Parathyroid adenoma (tissue), 2 donors: ENCODE results near the gene GPR15LG.

ENCODE experiments used
- H2AFZ ChIP-seq: fragments of 300-600 bp; sonication (generic); one replicate; pipeline ENCODE4 v1.7.0; 2017; ENCODE audit warnings: antibody characterized with exemption, mild to moderate bottlenecking
- H3K27ac ChIP-seq: fragments of 300-600 bp; sonication (generic); one replicate; pipeline ENCODE4 v1.7.0; 2017
- H3K27me3 ChIP-seq: fragments of 300-600 bp; sonication (generic); one replicate; pipeline ENCODE4 v1.7.0; 2017; ENCODE audit warnings: low read length; ENCODE audit not compliant: control insufficient read depth, insufficient read depth
- H3K36me3 ChIP-seq: fragments of 300-600 bp; sonication (generic); one replicate; pipeline ENCODE4 v1.7.0; 2017; ENCODE audit warnings: low read length; ENCODE audit not compliant: control insufficient read depth, insufficient read depth
- H3K4me1 ChIP-seq: fragments of 300-600 bp; sonication (generic); one replicate; pipeline ENCODE4 v1.7.0; 2017; ENCODE audit warnings: control low read depth
- H3K4me2 ChIP-seq: fragments of 300-600 bp; sonication (generic); one replicate; pipeline ENCODE4 v1.7.0; 2017; ENCODE audit warnings: low read length
- H3K4me3 ChIP-seq: fragments of 300-600 bp; sonication (generic); one replicate; pipeline ENCODE4 v1.7.0; 2017; ENCODE audit warnings: low read depth, low read length
- H3K79me2 ChIP-seq: fragments of 300-600 bp; sonication (generic); one replicate; pipeline ENCODE4 v1.7.0; 2017; ENCODE audit warnings: control low read depth
- H3K9ac ChIP-seq: fragments of 300-600 bp; sonication (generic); one replicate; pipeline ENCODE4 v1.7.0; 2017; ENCODE audit warnings: mild to moderate bottlenecking
- H3K9me3 ChIP-seq: fragments of 300-600 bp; sonication (generic); one replicate; pipeline ENCODE4 v1.7.0; 2017; ENCODE audit warnings: low read length; ENCODE audit not compliant: control insufficient read depth
- CTCF ChIP-seq: fragments of 300-600 bp; sonication (generic); IDR thresholded peaks from one replicate; pipeline ENCODE4 v1.7.0; 2017; ENCODE audit warnings: antibody characterized with exemption, mild to moderate bottlenecking
- donor health status: primary hyperparathyroidism.

Gene GPR15LG

DNA sequence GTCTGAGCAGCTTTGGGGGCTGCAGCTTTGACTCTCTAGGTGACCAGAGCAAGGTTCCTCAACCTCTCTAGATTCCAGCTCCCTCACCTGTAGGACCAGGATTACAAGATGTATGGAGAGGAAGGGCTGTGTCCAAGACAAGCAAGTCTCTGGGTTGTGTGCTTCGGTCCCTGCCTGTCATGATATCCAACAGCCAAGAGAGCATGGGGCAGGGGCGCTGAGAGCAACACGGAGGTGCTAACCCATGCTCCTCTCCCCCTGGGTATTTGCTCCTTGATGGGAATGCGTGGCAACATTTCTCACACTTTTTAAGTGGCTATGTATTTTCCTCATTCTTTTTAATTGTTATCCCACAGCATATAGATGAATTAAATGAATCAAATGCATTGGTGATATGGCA, 31.0 kb downstream of the GPR15LG start:
- H3K36me3 ChIP-seq: no peaks in the 10 kb centered on the region
- H3K9ac ChIP-seq: no peak overlapping the region
- no peak overlapping the region for H2AFZ ChIP-seq
- H3K9me3 ChIP-seq: no peaks in the 10 kb centered on the region
- H3K27me3 ChIP-seq: no peaks in the 10 kb centered on the region
- no peak for TF ChIP-seq CTCF
- H3K4me3 ChIP-seq: no peak overlapping the region
- no peak overlapping the region for H3K4me2 ChIP-seq
- H3K4me1 ChIP-seq: no peaks in the 10 kb centered on the region
- H3K27ac ChIP-seq: no peak overlapping the region
- H3K79me2 ChIP-seq: no peaks in the 10 kb centered on the region

DNA sequence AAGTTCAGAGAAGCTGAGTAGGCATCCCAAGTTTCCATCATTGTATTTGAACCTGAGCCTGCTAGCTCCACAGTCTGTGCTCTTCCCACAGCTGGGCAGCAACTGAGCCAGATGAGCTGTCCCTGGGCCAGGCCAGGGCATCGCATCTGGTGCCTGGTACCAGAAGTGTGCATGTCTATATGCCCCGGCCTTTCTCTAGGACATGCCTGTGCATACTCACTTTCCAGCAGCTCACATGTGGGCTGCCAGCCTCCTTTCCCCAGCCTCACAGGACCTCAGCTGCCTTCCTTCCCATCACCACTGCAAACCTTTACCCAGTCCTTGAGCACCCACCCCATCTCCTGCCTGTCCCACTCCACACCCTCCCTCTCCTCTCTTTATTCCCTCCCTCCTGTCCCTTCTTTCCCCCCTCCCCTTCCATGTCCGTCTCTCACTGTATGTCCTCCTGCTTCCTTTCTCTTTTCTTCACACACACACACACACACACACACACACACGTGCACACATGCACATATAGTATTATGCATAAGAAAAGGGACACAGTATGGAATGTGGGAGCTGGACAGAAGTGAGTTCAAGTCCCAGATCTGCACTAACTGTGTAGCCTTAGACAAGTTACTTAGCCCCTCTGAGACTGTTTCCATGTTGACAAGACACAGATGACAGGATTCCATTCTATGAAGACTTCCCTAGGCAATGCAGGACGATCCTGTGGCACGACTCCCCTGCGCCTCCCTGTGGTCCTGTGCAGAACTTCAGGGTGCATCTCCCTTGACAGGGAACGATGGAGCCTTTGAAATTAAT, 31.6 kb downstream of the GPR15LG start:
- Histone ChIP-seq H2AFZ (no peak overlapping the region), H3K27me3 (no peaks in the 10 kb centered on the region), H3K27ac (no peak overlapping the region), H3K9me3 (no peaks in the 10 kb centered on the region), H3K9ac (no peak overlapping the region), H3K36me3 (no peaks in the 10 kb centered on the region), H3K79me2 (no peaks in the 10 kb centered on the region), H3K4me1 (no peaks in the 10 kb centered on the region), H3K4me2 (no peak overlapping the region), H3K4me3 (no peak overlapping the region)
- TF ChIP-seq CTCF: peak; percentile 59

DNA sequence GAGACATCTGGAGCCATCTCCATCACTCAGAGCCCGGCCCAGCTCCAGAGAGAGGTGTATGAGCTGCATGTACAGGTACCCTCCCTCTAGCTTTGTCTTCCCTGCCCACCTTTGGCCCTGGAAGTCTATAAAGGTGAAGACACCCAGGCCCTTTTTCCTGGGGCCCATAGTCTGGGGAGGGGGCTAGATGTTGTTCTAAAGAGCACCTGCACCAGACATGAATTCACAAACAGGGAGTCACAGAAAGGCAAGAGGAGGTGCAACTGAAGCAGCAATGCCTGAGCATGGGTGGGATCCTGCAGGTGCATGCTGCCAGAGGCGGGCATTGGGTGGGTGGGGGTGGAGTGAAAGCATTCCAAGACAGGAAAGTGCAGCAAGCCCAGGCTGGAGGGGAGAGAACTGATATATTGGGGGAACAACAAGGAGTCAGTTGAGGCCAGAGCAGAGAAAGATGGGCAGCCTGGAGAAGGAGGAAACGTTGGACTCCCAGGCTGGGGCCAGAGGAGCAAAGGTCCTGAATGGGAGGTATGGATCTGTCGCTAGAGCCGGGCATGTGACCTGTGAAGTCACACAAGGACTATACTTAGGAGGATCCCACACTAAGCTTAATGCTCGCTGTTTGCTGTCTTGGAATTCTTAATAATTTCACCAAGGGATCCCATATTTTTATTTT, 32.4 kb downstream of the GPR15LG start:
- Histone ChIP-seq H3K4me3 (no peak overlapping the region), H3K4me1 (no peaks in the 10 kb centered on the region), H3K79me2 (no peaks in the 10 kb centered on the region), H3K27ac (no peak overlapping the region), H3K4me2 (no peak overlapping the region), H2AFZ (no peak overlapping the region), H3K9me3 (no peaks in the 10 kb centered on the region), H3K36me3 (no peaks in the 10 kb centered on the region), H3K27me3 (no peaks in the 10 kb centered on the region), H3K9ac (no peak overlapping the region)
- no peak for TF ChIP-seq CTCF

- no peaks in the 10 kb centered on the region for H3K79me2 ChIP-seq
- TF ChIP-seq CTCF: no peak
- H3K4me2 ChIP-seq: no peak overlapping the region
- H3K9ac ChIP-seq: no peak overlapping the region
- no peak overlapping the region for H3K4me3 ChIP-seq
- no peaks in the 10 kb centered on the region for H3K27me3 ChIP-seq
- no peaks in the 10 kb centered on the region for H3K9me3 ChIP-seq
- H2AFZ ChIP-seq: no peak overlapping the region
- H3K27ac ChIP-seq: no peak overlapping the region
- no peaks in the 10 kb centered on the region for H3K36me3 ChIP-seq
- H3K4me1 ChIP-seq: no peaks in the 10 kb centered on the region
Observed at GRCh38 chr10:84208023-84208422, 34.4 kb downstream of the GPR15LG start.
